Panc1 (cell line): Measurements from ENCODE around the gene TBC1D22A.

Source experiments
- SIN3A ChIP-seq: IDR thresholded peaks from 2 replicates; pipeline ENCODE4 v1.6.1; 2012; ENCODE audit warnings: low read depth, mild to moderate bottlenecking, low read length, moderate library complexity, borderline replicate concordance; ENCODE audit not compliant: insufficient read depth
- TF ChIP-seq, protein P1 (sequence below): fragments of 450-650 bp; IDR thresholded peaks from 2 replicates; pipeline ENCODE4 v1.5.1; 2017; ENCODE audit warnings: mild to moderate bottlenecking

DNA sequence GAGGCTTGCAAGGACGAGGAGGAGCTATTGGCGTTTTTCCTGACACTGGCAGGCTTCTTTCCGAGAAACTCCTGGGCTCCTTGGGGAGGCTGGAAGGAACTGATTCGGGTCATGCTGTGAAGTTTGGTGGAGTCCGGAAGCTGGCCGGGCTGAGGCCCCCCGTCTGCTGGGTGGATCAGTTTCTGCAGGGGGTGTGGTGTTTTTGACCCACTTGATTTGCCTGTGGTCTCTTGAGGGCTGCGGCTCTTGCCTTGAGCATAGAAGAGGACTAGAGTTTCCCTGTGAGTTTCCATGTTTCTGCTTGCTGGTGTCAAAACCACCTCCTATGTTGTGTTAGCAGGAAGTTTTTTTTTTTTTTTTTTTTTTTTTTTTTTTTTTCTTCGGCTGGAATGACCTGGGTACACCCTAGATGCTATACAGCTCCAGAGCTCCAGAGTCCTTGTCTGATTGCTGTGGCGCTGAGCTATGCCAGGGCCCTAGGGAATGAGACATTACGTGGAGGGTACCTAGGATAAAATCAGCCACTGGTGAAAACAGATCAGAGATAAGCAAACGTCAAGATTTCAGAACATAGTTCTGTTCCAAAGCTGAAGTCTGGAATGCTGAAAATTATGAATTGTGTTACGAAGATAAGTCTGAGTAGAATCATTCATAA lies 728 bp downstream of the TBC1D22A start:
- TF ChIP-seq, protein P1, sequence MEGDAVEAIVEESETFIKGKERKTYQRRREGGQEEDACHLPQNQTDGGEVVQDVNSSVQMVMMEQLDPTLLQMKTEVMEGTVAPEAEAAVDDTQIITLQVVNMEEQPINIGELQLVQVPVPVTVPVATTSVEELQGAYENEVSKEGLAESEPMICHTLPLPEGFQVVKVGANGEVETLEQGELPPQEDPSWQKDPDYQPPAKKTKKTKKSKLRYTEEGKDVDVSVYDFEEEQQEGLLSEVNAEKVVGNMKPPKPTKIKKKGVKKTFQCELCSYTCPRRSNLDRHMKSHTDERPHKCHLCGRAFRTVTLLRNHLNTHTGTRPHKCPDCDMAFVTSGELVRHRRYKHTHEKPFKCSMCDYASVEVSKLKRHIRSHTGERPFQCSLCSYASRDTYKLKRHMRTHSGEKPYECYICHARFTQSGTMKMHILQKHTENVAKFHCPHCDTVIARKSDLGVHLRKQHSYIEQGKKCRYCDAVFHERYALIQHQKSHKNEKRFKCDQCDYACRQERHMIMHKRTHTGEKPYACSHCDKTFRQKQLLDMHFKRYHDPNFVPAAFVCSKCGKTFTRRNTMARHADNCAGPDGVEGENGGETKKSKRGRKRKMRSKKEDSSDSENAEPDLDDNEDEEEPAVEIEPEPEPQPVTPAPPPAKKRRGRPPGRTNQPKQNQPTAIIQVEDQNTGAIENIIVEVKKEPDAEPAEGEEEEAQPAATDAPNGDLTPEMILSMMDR = no peak
- no peak for TF ChIP-seq SIN3A
